Measurements from ENCODE around the gene ZNF358. TPM values are rescaled to one million over a fixed set of nuclear protein-coding genes. Genes with fewer than 3 reads are reported as not detected.

Gene ZNF358
- total and polyA plus RNA-seq, 2 of the 13 experiments (the other 11 are each of a cell fraction or from before 2014, with no cell fraction given): 9.1 to 37.0 TPM

- TF ChIP-seq TERF1 (CRISPR knock-in tag; IDR thresholded peaks at IDR 0.05): no peak
- TF ChIP-seq ZHX2 (IDR thresholded peaks at IDR 0.05; ENCODE audit: low read depth): 0 out of 2 replicates have a peak, but pooled peaks have one; percentile 61
- TF ChIP-seq ZHX2 (CRISPR knock-in tag; IDR thresholded peaks at IDR 0.05; ENCODE audit: borderline replicate concordance): no peak
- no peak for TF ChIP-seq ZBTB33 (CRISPR knock-in tag; IDR thresholded peaks at IDR 0.05)
- no peak for TF ChIP-seq ZBTB1 (CRISPR knock-in tag; IDR thresholded peaks at IDR 0.05; ENCODE audit: borderline replicate concordance)
- no peak for TF ChIP-seq ZBTB38 (CRISPR knock-in tag; IDR thresholded peaks at IDR 0.05)
- TF ChIP-seq THAP11 (CRISPR knock-in tag; IDR thresholded peaks at IDR 0.05): peak; percentile 93
- TF ChIP-seq ZNF329 (CRISPR knock-in tag; IDR thresholded peaks at IDR 0.05; ENCODE audit: low read depth): no peak
- no peak for TF ChIP-seq HNF4A (CRISPR knock-in tag; IDR thresholded peaks at IDR 0.05)
- no peak for TF ChIP-seq MXD3 (CRISPR knock-in tag; IDR thresholded peaks at IDR 0.05)
- no peak for TF ChIP-seq FOXK1 (CRISPR knock-in tag; IDR thresholded peaks at IDR 0.05; ENCODE audit: borderline replicate concordance, low read depth)
- no peak for TF ChIP-seq ZNF75D (CRISPR knock-in tag; IDR thresholded peaks at IDR 0.05; ENCODE audit: borderline replicate concordance)
- peak; percentile 65 for TF ChIP-seq AGO1 (IDR thresholded peaks at IDR 0.05; ENCODE audit: low read depth, low read length, poor library complexity, severe bottlenecking)
- TF ChIP-seq ZSCAN25 (CRISPR knock-in tag; IDR thresholded peaks at IDR 0.05): no peak
- TF ChIP-seq ZNF263 (CRISPR knock-in tag; IDR thresholded peaks at IDR 0.05): peak; percentile 62; the same call in 1 of the 2 replicates
- no peak for TF ChIP-seq BRF2 (CRISPR knock-in tag; IDR thresholded peaks at IDR 0.05)
- no peak for TF ChIP-seq REL (CRISPR knock-in tag; conservative IDR thresholded peaks at IDR 0.05)
- no peak for TF ChIP-seq ZNF160 (CRISPR knock-in tag; IDR thresholded peaks at IDR 0.05)
- no peak for TF ChIP-seq ZNF839 (CRISPR knock-in tag; IDR thresholded peaks at IDR 0.05; ENCODE audit: borderline replicate concordance)
- no peak for TF ChIP-seq MTF1 (CRISPR knock-in tag; IDR thresholded peaks at IDR 0.05)
These were observed 18.1 kb downstream of the ZNF358 start (continued) for GRCh38 chr19:7533925-7534480.

All from HepG2 (cell line).